IMR-90 (cell line): ENCODE measurements around the gene ASMTL. TPM values are rescaled to one million over a fixed set of nuclear protein-coding genes. Genes with fewer than 3 reads are reported as not detected.
A peak's percentile ranks its signal among the peaks of the same experiment; 100 is the strongest.

ENCODE experiments used
- ATAC-seq: fragments of 200-7000 bp; cut with Tn5 transposase; 2 replicates; pipeline ENCODE4 v1.9.1; 2020; ENCODE audit warnings: low read depth, mild to moderate bottlenecking, moderate library complexity
- BruUV-seq: library from RNA; stranded (reverse); fragments of 400-500 nt; replicated peaks from 2 replicates; lab custom pipeline; 2021; lab: Mats Ljungman, UMichigan
- CTCF ChIA-PET: fragments of 300-600 bp; formaldehyde crosslinking; extraction: SDS; loops from one replicate; lab custom pipeline; 2021; ENCODE audit warnings: antibody characterized with exemption; lab: Yijun Ruan, JAX
- POLR2A ChIA-PET: fragments of 300-600 bp; sonication (Branson Sonifier 250); formaldehyde crosslinking; loops from one replicate; lab custom pipeline; 2022; ENCODE audit warnings: antibody characterized with exemption; ENCODE audit not compliant: unreplicated experiment; lab: Charles Lee
- DNase-seq: peaks from one replicate; pipeline ENCODE4 v3.0.0; 2013
- H2AFZ ChIP-seq: replicated peaks from 2 replicates; pipeline ENCODE3; 2013; ENCODE audit warnings: low read length, mild to moderate bottlenecking; ENCODE audit not compliant: poor library complexity
- H2AK5ac ChIP-seq: 2 replicates; pipeline ENCODE4 v1.6.1; 2013; ENCODE audit warnings: low read depth, low read length, inconsistent platforms
- H2AK9ac ChIP-seq: replicated peaks from 2 replicates; pipeline ENCODE3; 2013; ENCODE audit warnings: mild to moderate bottlenecking, low read depth, low read length, moderate library complexity; ENCODE audit not compliant: poor library complexity
- H2BK120ac ChIP-seq: 2 replicates; pipeline ENCODE4 v1.6.1; 2013; ENCODE audit warnings: low read depth, low read length, inconsistent platforms
- H2BK15ac ChIP-seq: 3 replicates; pipeline ENCODE4 v1.6.1; 2013; ENCODE audit warnings: low read depth, low read length, inconsistent platforms
- H2BK20ac ChIP-seq: 2 replicates; pipeline ENCODE4 v1.6.1; 2013; ENCODE audit warnings: low read depth, mild to moderate bottlenecking, inconsistent platforms, low read length, moderate library complexity
- H2BK5ac ChIP-seq: 2 replicates; pipeline ENCODE4 v1.6.1; 2013; ENCODE audit warnings: mild to moderate bottlenecking, low read depth, low read length, inconsistent platforms; ENCODE audit not compliant: poor library complexity, severe bottlenecking
- H3K14ac ChIP-seq: replicated peaks from 2 replicates; pipeline ENCODE4 v1.6.1; 2013; ENCODE audit warnings: low read depth, low read length, inconsistent platforms
- H3K18ac ChIP-seq: 2 replicates; pipeline ENCODE4 v1.6.1; 2013; ENCODE audit warnings: low read depth, low read length, control low read depth
- H3K23ac ChIP-seq: 2 replicates; pipeline ENCODE4 v1.6.1; 2013; ENCODE audit warnings: low read depth, low read length, inconsistent platforms
- H3K27ac ChIP-seq: 2 replicates; pipeline ENCODE4 v1.5.1; 2013; ENCODE audit warnings: mild to moderate bottlenecking, control low read depth, low read length; ENCODE audit not compliant: insufficient read depth
- H3K27me3 ChIP-seq: 2 replicates; pipeline ENCODE4 v1.6.1; 2013; ENCODE audit warnings: low read length; ENCODE audit not compliant: control insufficient read depth, insufficient read depth
- H3K36me3 ChIP-seq: 2 replicates; pipeline ENCODE4 v1.6.1; 2013; ENCODE audit warnings: low read length, mixed read lengths; ENCODE audit not compliant: control insufficient read depth, insufficient read depth
- H3K4ac ChIP-seq: 2 replicates; pipeline ENCODE4 v1.6.1; 2013; ENCODE audit warnings: low read depth, low read length, inconsistent platforms
- H3K4me1 ChIP-seq: 2 replicates; pipeline ENCODE4 v1.6.1; 2013; ENCODE audit warnings: low read length, mixed read lengths; ENCODE audit not compliant: control insufficient read depth, insufficient read depth
- H3K4me2 ChIP-seq: 2 replicates; pipeline ENCODE4 v1.6.1; 2013; ENCODE audit warnings: low read depth, mild to moderate bottlenecking, control low read depth, low read length, moderate library complexity
- H3K4me3 ChIP-seq: 2 replicates; pipeline ENCODE4 v1.5.1; 2013; ENCODE audit warnings: low read depth, mild to moderate bottlenecking, control low read depth, low read length, moderate library complexity; ENCODE audit not compliant: insufficient read depth
- H3K56ac ChIP-seq: 2 replicates; pipeline ENCODE4 v1.6.1; 2013; ENCODE audit warnings: low read length, inconsistent platforms; ENCODE audit not compliant: insufficient read depth; ENCODE audit errors: extremely low read depth
- H3K79me1 ChIP-seq, 2 experiments: 2 replicates each; pipeline ENCODE4 v1.6.1; 2013; ENCODE audit warnings: low read length in 2 of 2, inconsistent platforms in 1 of 2, low read depth in 1 of 2
- H3K9ac ChIP-seq: 2 replicates; pipeline ENCODE4 v1.6.1; 2013; ENCODE audit warnings: low read depth, low read length, control low read depth
- H3K9me1 ChIP-seq: 2 replicates; pipeline ENCODE4 v1.6.1; 2013; ENCODE audit warnings: low read length, inconsistent platforms; ENCODE audit not compliant: insufficient read depth
- H3K9me3 ChIP-seq: 2 replicates; pipeline ENCODE4 v1.6.1; 2013; ENCODE audit warnings: low read length; ENCODE audit not compliant: control insufficient read depth, insufficient read depth
- H4K20me1 ChIP-seq: 2 replicates; pipeline ENCODE4 v1.6.1; 2013; ENCODE audit warnings: low read length, inconsistent platforms; ENCODE audit not compliant: insufficient read depth
- H4K5ac ChIP-seq: 2 replicates; pipeline ENCODE4 v1.6.1; 2013; ENCODE audit warnings: mild to moderate bottlenecking, low read depth, low read length, control low read depth
- H4K8ac ChIP-seq, 2 experiments: 2 replicates each; pipeline ENCODE4 v1.6.1; 2013; ENCODE audit warnings: low read depth in 2 of 2, low read length in 2 of 2, control low read depth in 1 of 2, inconsistent platforms in 1 of 2
- H4K91ac ChIP-seq: 2 replicates; pipeline ENCODE4 v1.6.1; 2013; ENCODE audit warnings: low read depth, low read length, inconsistent platforms; ENCODE audit not compliant: insufficient read depth
- BHLHE40 ChIP-seq: fragments of 150-350 bp; IDR thresholded peaks from 2 replicates; pipeline ENCODE4 v1.6.1; 2016; ENCODE audit warnings: mild to moderate bottlenecking, low read depth, low read length
- CEBPB ChIP-seq: IDR thresholded peaks from 2 replicates; pipeline ENCODE4 v1.6.1; 2012; ENCODE audit warnings: low read depth, low read length, improper control_type of control experiment
- CHD1 ChIP-seq: IDR thresholded peaks from 2 replicates; pipeline ENCODE4 v1.6.1; 2012; ENCODE audit warnings: low read depth, low read length, improper control_type of control experiment
- FOS ChIP-seq: fragments of 150-350 bp; IDR thresholded peaks from 2 replicates; pipeline ENCODE4 v1.6.1; 2016; ENCODE audit warnings: low read depth, low read length
- MAFK ChIP-seq: IDR thresholded peaks from 2 replicates; pipeline ENCODE4 v1.6.1; 2012; ENCODE audit warnings: low read depth, low read length, improper control_type of control experiment
- MAZ ChIP-seq: IDR thresholded peaks from 2 replicates; pipeline ENCODE4 v1.6.1; 2012; ENCODE audit warnings: low read depth, mild to moderate bottlenecking, low read length, improper control_type of control experiment, moderate library complexity, borderline replicate concordance
- MXI1 ChIP-seq: IDR thresholded peaks from 2 replicates; pipeline ENCODE4 v1.6.1; 2012; ENCODE audit warnings: low read depth, mild to moderate bottlenecking, low read length, moderate library complexity, borderline replicate concordance
- NFE2L2 ChIP-seq: fragments of 150-350 bp; IDR thresholded peaks from 2 replicates; pipeline ENCODE4 v1.6.1; 2016; ENCODE audit warnings: low read depth, mild to moderate bottlenecking, low read length
- POLR2A ChIP-seq: IDR thresholded peaks from 2 replicates; pipeline ENCODE4 v1.6.1; 2012; ENCODE audit warnings: mild to moderate bottlenecking, low read depth, low read length
- RCOR1 ChIP-seq: IDR thresholded peaks from 2 replicates; pipeline ENCODE4 v1.6.1; 2012; ENCODE audit warnings: mild to moderate bottlenecking, low read length, improper control_type of control experiment; ENCODE audit not compliant: insufficient replicate concordance
- RFX5 ChIP-seq: IDR thresholded peaks from 2 replicates; pipeline ENCODE4 v1.8.0; 2012; ENCODE audit warnings: low read depth, mild to moderate bottlenecking, low read length, moderate library complexity
- WGBS, 2 experiments: methylation state at CpG; one replicate each; pipeline versions ENCODE4 v1.1.5 to v1.1.7; 2013; ENCODE audit warnings: missing lambda C conversion rate in 2 of 2; ENCODE audit not compliant: insufficient read length in 1 of 2; ENCODE audit errors: extremely low coverage in 2 of 2; 5-methylcytosine and 5-hydroxymethylcytosine counted together
- dilution Hi-C: fragments of 300-500 bp; cut with HindIII; formaldehyde crosslinking; loops from one replicate; pipeline ENCODE4 v1.14.3; 2018; ENCODE audit warnings: low sequenced_read_pairs; ENCODE audit not compliant: unreplicated experiment
- in situ Hi-C: fragments of 300-500 bp; cut with MboI; formaldehyde crosslinking; loops from 3 replicates; pipeline ENCODE4 v1.14.3; 2019; ENCODE audit warnings: low sequenced_read_pairs, inconsistent platforms, mixed read lengths
- intact Hi-C: fragments of 100-400 bp; cut with micrococcal nuclease; formaldehyde crosslinking; loops from 2 replicates; pipeline ENCODE4 v1.10.0; 2022
- polyA plus RNA-seq, 3 experiments: library from polyadenylated mRNA; depleted of rRNA; stranded (reverse); fragments of >200 nt; gene quantifications; 2 replicates each; pipeline ENCODE4 v1.2.3, GENCODE V29; 2012; ENCODE audit warnings: low replicate concordance in 1 of 3
- total RNA-seq: library from RNA; depleted of rRNA; stranded (reverse); fragments of >200 nt; gene quantifications from 2 replicates; pipeline ENCODE4 v1.2.3, GENCODE V29; 2012
- TF ChIP-seq, protein P1 (sequence below): fragments of 150-350 bp; IDR thresholded peaks from 2 replicates; pipeline ENCODE4 v1.6.1; 2017; ENCODE audit warnings: mild to moderate bottlenecking, antibody characterized with exemption, low read length, low read depth
- TF ChIP-seq, protein P2 (sequence below): fragments of 150-350 bp; IDR thresholded peaks from 2 replicates; pipeline ENCODE4 v1.6.1; 2016; ENCODE audit warnings: low read depth, mild to moderate bottlenecking, low read length, moderate library complexity, borderline replicate concordance
- TF ChIP-seq, protein P3 (sequence below): conservative IDR thresholded peaks from 2 replicates; pipeline ENCODE4 v1.5.1; 2012; ENCODE audit warnings: mild to moderate bottlenecking, low read depth, low read length, improper control_type of control experiment

The ASMTL gene
- total and polyA plus RNA-seq, 2 of the 4 experiments (the other 2 are of a cell fraction), result 13.4 to 33.4 TPM

DNA sequence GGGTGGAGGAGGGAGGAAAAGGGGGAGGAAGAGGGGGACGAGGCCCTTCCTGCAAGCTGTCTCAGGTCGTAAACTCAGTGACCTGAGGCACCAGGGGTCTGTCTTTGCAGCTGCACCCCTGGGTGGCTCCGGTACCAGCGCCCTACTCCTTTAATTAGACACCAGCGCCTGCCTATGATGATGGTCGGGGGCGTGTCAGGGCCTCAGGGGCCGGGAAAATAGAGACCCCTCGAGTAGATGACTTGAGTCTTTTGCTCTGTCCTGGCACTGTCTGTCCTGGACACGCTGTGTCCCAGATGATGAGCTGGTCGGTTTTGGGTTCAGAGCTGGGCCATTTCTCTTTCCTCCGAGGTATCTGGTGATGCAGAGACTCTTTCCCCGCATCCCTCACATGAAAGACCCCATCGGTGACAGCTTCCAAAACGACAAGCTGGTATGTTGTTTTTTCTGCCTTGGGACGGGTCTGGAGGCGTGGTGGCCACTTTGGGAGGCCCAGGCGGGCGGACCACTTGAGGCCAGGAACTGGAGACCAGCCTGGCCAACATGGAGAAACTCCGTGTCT, 72.0 kb downstream of the ASMTL start:
- H3K9me1 ChIP-seq, result no peaks in the 10 kb centered on the region
- H2BK120ac ChIP-seq, result no peak overlapping the region
- no peak overlapping the region for H2BK20ac ChIP-seq
- no TSS peak for BruUV-seq
- H3K36me3 ChIP-seq, result peaks cover 17% of the 10 kb centered on the region
- no peak overlapping the region for H3K14ac ChIP-seq
- dilution Hi-C loops (no loop called here), in situ Hi-C loops (no loop called here), intact Hi-C loops (loop anchor here (5.0 kb wide), 1 partner anchor 133 kb away; no protein-coding TSS in a partner anchor)
- no peak overlapping the region for H3K56ac ChIP-seq
- ATAC-seq (peak; percentile 10), DNase-seq (no peak)
- H4K20me1 ChIP-seq, result peaks cover 25% of the 10 kb centered on the region
- no peak overlapping the region for H4K8ac ChIP-seq
- H3K79me1 ChIP-seq, result no peaks in the 10 kb centered on the region; a peak in 2 of 4 replicates
- WGBS, 2 experiments, result 72% methylated on average over 7 of the region's 20 CpGs; no CpG with 5 or more reads in 1 of the 2 experiments
- no peak overlapping the region for H2BK15ac ChIP-seq
- no peaks in the 10 kb centered on the region for H3K9me3 ChIP-seq
- H3K27ac ChIP-seq, result no peak overlapping the region
- H2AK9ac ChIP-seq, result peak overlapping the region; percentile 55
- no peak overlapping the region for H4K91ac ChIP-seq
- H2AFZ ChIP-seq, result no peak overlapping the region
- H3K18ac ChIP-seq, result no peak overlapping the region
- ChIA-PET CTCF (no interaction called here), POLR2A (no interaction called here)
- H3K4me2 ChIP-seq, result no peak overlapping the region
- TF ChIP-seq RCOR1, result no peak
- no peak for TF ChIP-seq MAFK
- TF ChIP-seq BHLHE40, result no peak
- no peak for TF ChIP-seq FOS
- TF ChIP-seq, protein P1, sequence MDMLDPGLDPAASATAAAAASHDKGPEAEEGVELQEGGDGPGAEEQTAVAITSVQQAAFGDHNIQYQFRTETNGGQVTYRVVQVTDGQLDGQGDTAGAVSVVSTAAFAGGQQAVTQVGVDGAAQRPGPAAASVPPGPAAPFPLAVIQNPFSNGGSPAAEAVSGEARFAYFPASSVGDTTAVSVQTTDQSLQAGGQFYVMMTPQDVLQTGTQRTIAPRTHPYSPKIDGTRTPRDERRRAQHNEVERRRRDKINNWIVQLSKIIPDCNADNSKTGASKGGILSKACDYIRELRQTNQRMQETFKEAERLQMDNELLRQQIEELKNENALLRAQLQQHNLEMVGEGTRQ, result no peak
- TF ChIP-seq CEBPB, result no peak
- no peak for TF ChIP-seq POLR2A
- TF ChIP-seq MAZ, result no peak
- TF ChIP-seq, protein P2, sequence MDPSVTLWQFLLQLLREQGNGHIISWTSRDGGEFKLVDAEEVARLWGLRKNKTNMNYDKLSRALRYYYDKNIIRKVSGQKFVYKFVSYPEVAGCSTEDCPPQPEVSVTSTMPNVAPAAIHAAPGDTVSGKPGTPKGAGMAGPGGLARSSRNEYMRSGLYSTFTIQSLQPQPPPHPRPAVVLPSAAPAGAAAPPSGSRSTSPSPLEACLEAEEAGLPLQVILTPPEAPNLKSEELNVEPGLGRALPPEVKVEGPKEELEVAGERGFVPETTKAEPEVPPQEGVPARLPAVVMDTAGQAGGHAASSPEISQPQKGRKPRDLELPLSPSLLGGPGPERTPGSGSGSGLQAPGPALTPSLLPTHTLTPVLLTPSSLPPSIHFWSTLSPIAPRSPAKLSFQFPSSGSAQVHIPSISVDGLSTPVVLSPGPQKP, result no peak
- no peak for TF ChIP-seq NFE2L2
- no peak for TF ChIP-seq RFX5
- TF ChIP-seq, protein P3, sequence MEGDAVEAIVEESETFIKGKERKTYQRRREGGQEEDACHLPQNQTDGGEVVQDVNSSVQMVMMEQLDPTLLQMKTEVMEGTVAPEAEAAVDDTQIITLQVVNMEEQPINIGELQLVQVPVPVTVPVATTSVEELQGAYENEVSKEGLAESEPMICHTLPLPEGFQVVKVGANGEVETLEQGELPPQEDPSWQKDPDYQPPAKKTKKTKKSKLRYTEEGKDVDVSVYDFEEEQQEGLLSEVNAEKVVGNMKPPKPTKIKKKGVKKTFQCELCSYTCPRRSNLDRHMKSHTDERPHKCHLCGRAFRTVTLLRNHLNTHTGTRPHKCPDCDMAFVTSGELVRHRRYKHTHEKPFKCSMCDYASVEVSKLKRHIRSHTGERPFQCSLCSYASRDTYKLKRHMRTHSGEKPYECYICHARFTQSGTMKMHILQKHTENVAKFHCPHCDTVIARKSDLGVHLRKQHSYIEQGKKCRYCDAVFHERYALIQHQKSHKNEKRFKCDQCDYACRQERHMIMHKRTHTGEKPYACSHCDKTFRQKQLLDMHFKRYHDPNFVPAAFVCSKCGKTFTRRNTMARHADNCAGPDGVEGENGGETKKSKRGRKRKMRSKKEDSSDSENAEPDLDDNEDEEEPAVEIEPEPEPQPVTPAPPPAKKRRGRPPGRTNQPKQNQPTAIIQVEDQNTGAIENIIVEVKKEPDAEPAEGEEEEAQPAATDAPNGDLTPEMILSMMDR, result no peak
- TF ChIP-seq CHD1, result no peak
- no peak for TF ChIP-seq MXI1
- no peaks in the 10 kb centered on the region for H3K27me3 ChIP-seq
- H3K4ac ChIP-seq, result no peak overlapping the region
- no peak overlapping the region for H3K9ac ChIP-seq
- H2BK5ac ChIP-seq, result no peak overlapping the region
- H3K4me1 ChIP-seq, result peaks cover 2% of the 10 kb centered on the region; the same call in 1 of the 2 replicates
- H4K5ac ChIP-seq, result no peak overlapping the region
- H3K23ac ChIP-seq, result no peak overlapping the region
- H3K4me3 ChIP-seq, result no peak overlapping the region
- no peak overlapping the region for H2AK5ac ChIP-seq
